CD14-positive monocyte (primary cell): ENCODE data around the gene SPG7. TPM values are rescaled to one million over a fixed set of nuclear protein-coding genes. Genes with fewer than 3 reads are reported as not detected.

Experiments used
- DNase-seq, 3 donors: peaks; one replicate each; pipeline ENCODE4 v3.0.0-alpha.2; 2011 to 2022
- H2AFZ ChIP-seq: 2 replicates; pipeline ENCODE4 v1.6.0; 2012; ENCODE audit warnings: mild to moderate bottlenecking, low read depth, low read length, inconsistent platforms; ENCODE audit not compliant: insufficient read depth, poor library complexity, severe bottlenecking
- H3K27ac ChIP-seq, 2 donors: 1 replicate in 1 of 2; 2 replicates in 1 of 2; pipeline ENCODE4 v1.5.1; 2012 to 2013; ENCODE audit warnings: low read length in 2 of 2, control low read depth in 1 of 2, inconsistent platforms in 1 of 2, low read depth in 1 of 2, mild to moderate bottlenecking in 1 of 2
- H3K27me3 ChIP-seq, 2 donors: one replicate each; pipeline versions ENCODE4 v1.6.0 to v1.6.1; 2011 to 2013; ENCODE audit warnings: low read length in 2 of 2; ENCODE audit not compliant: control insufficient read depth in 2 of 2, insufficient read depth in 2 of 2
- H3K36me3 ChIP-seq, 2 donors: replicated peaks in 1 of 2; 1 replicate in 1 of 2; 2 replicates in 1 of 2; pipeline versions ENCODE4 v1.5.1 to v1.6.1; 2012 to 2013; ENCODE audit warnings: low read length in 2 of 2, control low read depth in 1 of 2, inconsistent platforms in 1 of 2, mild to moderate bottlenecking in 1 of 2; ENCODE audit not compliant: insufficient read depth in 2 of 2, control insufficient read depth in 1 of 2
- H3K4me1 ChIP-seq, 2 donors: 1 replicate in 1 of 2; 2 replicates in 1 of 2; pipeline versions ENCODE4 v1.5.1 to v1.6.1; 2012 to 2013; ENCODE audit warnings: low read length in 2 of 2, control low read depth in 1 of 2, inconsistent platforms in 1 of 2, mild to moderate bottlenecking in 1 of 2, moderate library complexity in 1 of 2; ENCODE audit not compliant: insufficient read depth in 2 of 2, control insufficient read depth in 1 of 2
- H3K4me2 ChIP-seq: replicated peaks from 2 replicates; pipeline ENCODE3; 2012; ENCODE audit warnings: low read length, moderate library complexity, mild to moderate bottlenecking; ENCODE audit not compliant: poor library complexity, severe bottlenecking; ENCODE audit errors: extremely low read depth
- H3K4me3 ChIP-seq, 3 experiments: fragments of 200-600 bp in 1 of 3; sonication (generic) in 1 of 3; replicated peaks in 1 of 3; 1 replicate in 2 of 3; 2 replicates in 1 of 3; pipeline ENCODE4 v1.5.1; 2011 to 2013; ENCODE audit warnings: low read length in 3 of 3, mild to moderate bottlenecking in 3 of 3, control low read depth in 2 of 3, low read depth in 2 of 3, inconsistent platforms in 1 of 3, moderate library complexity in 1 of 3
- H3K79me2 ChIP-seq: 2 replicates; pipeline ENCODE4 v1.6.0; 2012; ENCODE audit warnings: mild to moderate bottlenecking, control low read depth, inconsistent platforms, low read length, moderate library complexity; ENCODE audit not compliant: insufficient read depth
- H3K9ac ChIP-seq: 2 replicates; pipeline ENCODE4 v1.6.0; 2017; ENCODE audit warnings: low read length, mild to moderate bottlenecking; ENCODE audit not compliant: insufficient read depth, poor library complexity, severe bottlenecking
- H3K9me3 ChIP-seq, 2 donors: replicated peaks in 1 of 2; 1 replicate in 1 of 2; 2 replicates in 1 of 2; pipeline versions ENCODE4 v1.5.1 to v1.6.1; 2012 to 2013; ENCODE audit warnings: low read length in 2 of 2, control low read depth in 1 of 2; ENCODE audit not compliant: control insufficient read depth in 1 of 2, insufficient read depth in 1 of 2
- H4K20me1 ChIP-seq: 2 replicates; pipeline ENCODE4 v1.6.0; 2012; ENCODE audit warnings: mild to moderate bottlenecking, low read length, control low read depth, moderate library complexity; ENCODE audit not compliant: insufficient read depth
- H3K27ac Mint-ChIP-seq, 7 donors: one replicate each; pipeline ENCODE4 v1.8.0; 2020; ENCODE audit warnings: mild to moderate bottlenecking in 7 of 7, mixed read lengths in 7 of 7, moderate library complexity in 6 of 7, inconsistent platforms in 2 of 7
- H3K27me3 Mint-ChIP-seq, 3 donors: one replicate each; pipeline ENCODE4 v1.8.0; 2021 to 2022; ENCODE audit warnings: low read depth in 3 of 3, mild to moderate bottlenecking in 3 of 3, mixed read lengths in 3 of 3, moderate library complexity in 3 of 3, inconsistent platforms in 1 of 3
- H3K36me3 Mint-ChIP-seq, 2 donors: one replicate each; pipeline ENCODE4 v1.8.0; 2020; ENCODE audit warnings: mixed read lengths in 2 of 2, inconsistent platforms in 1 of 2, mild to moderate bottlenecking in 1 of 2
- H3K4me1 Mint-ChIP-seq: one replicate; pipeline ENCODE4 v1.8.0; 2020; ENCODE audit warnings: mild to moderate bottlenecking, mixed read lengths
- H3K4me3 Mint-ChIP-seq, 2 donors: one replicate each; pipeline ENCODE4 v1.8.0; 2020; ENCODE audit warnings: mild to moderate bottlenecking in 2 of 2, mixed read lengths in 2 of 2, moderate library complexity in 1 of 2
- H3K9me3 Mint-ChIP-seq, 7 donors: one replicate each; pipeline ENCODE4 v1.8.0; 2020 to 2022; ENCODE audit warnings: mixed read lengths in 7 of 7, mild to moderate bottlenecking in 6 of 7, moderate library complexity in 6 of 7, inconsistent platforms in 2 of 7
- CTCF ChIP-seq: fragments of 200-600 bp; IDR thresholded peaks from one replicate; pipeline ENCODE4 v1.8.0; 2022; ENCODE audit warnings: antibody characterized with exemption, mild to moderate bottlenecking
- WGBS: methylation state at CpG from one replicate; pipeline ENCODE4 v1.1.5; 2013; ENCODE audit warnings: missing lambda C conversion rate; ENCODE audit not compliant: insufficient coverage; 5-methylcytosine and 5-hydroxymethylcytosine counted together
- intact Hi-C, 2 donors: fragments of 100-400 bp; cut with micrococcal nuclease; formaldehyde crosslinking; loops; one replicate each; pipeline versions ENCODE4 v1.15.0 to v1.15.1; 2023
- polyA plus RNA-seq, 3 donors: library from polyadenylated mRNA; depleted of rRNA in 1 of 3; unstranded in 2 of 3; stranded (reverse) in 1 of 3; fragments of 300-500 nt in 2 of 3; fragments of >200 nt in 1 of 3; fragmentation: Illumina TruSeq in 2 of 3; gene quantifications; 1 replicate in 2 of 3; 2 replicates in 1 of 3; pipeline ENCODE4 v1.2.3, GENCODE V29; 2012 to 2021

The SPG7 gene
- polyA plus RNA-seq, 3 donors, result 30.3 to 120 (median 34.4) TPM

GRCh38 chr16:89552913-89553312 lies 44.7 kb downstream of the SPG7 start:
- H3K27me3 Mint-ChIP-seq, result peaks cover 0 to 2% (median 0%) of the 10 kb centered on the region in 3 donors
- no peaks in the 10 kb centered on the region for H3K79me2 ChIP-seq
- WGBS, result 92% methylated on average over 8 of the region's 13 CpGs
- H3K4me1 Mint-ChIP-seq, result peaks cover 9% of the 10 kb centered on the region
- no peaks in the 10 kb centered on the region for H3K9me3 ChIP-seq
- H3K27ac ChIP-seq, result no peak overlapping the region
- H3K36me3 Mint-ChIP-seq, result peaks cover 68 to 87% of the 10 kb centered on the region in 2 donors
- intact Hi-C loops, result no loop called here
- peaks cover 64 to 84% of the 10 kb centered on the region in 2 donors for H3K36me3 ChIP-seq
- no peak for DNase-seq
- H3K4me1 ChIP-seq, result peaks cover 0 to 5% of the 10 kb centered on the region in 2 donors
- no peak overlapping the region for H3K4me3 ChIP-seq
- H3K4me3 Mint-ChIP-seq, result no peak overlapping the region
- H3K9ac ChIP-seq, result no peak overlapping the region
- no peaks in the 10 kb centered on the region for H4K20me1 ChIP-seq
- no peak overlapping the region for H3K27ac Mint-ChIP-seq
- H3K27me3 ChIP-seq, result no peaks in the 10 kb centered on the region
- H3K4me2 ChIP-seq, result no peak overlapping the region
- H2AFZ ChIP-seq, result no peak overlapping the region
- peaks cover 0 to 1% (median 0%) of the 10 kb centered on the region in 7 donors for H3K9me3 Mint-ChIP-seq
- TF ChIP-seq CTCF, result no peak

DNA sequence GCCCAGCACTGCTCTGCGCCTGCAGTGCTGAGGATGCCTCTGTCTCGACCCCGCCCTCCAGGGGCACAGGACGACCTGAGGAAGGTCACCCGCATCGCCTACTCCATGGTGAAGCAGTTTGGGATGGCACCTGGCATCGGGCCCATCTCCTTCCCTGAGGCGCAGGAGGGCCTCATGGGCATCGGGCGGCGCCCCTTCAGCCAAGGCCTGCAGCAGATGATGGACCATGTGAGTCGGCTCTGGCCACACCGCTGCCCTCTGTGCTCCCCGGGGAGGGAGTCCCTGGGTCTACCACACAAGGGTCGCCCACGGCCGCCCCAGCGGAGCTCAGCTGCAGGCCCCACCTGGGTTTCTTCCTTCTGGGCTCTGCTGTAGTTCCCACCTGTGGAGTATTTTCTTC lies 45.5 kb downstream of the SPG7 start:
- Mint-ChIP-seq H3K4me1 (peaks cover 11% of the 10 kb centered on the region), H3K27ac (peak overlapping the region in 1 of 7 donors; percentile 3), H3K9me3 (no peaks in the 10 kb centered on the region), H3K27me3 (peaks cover 0 to 2% (median 0%) of the 10 kb centered on the region in 3 donors), H3K36me3 (peaks cover 59 to 79% of the 10 kb centered on the region in 2 donors), H3K4me3 (no peak overlapping the region)
- Histone ChIP-seq H3K9ac (no peak overlapping the region), H3K79me2 (no peaks in the 10 kb centered on the region), H3K27ac (no peak overlapping the region), H3K27me3 (no peaks in the 10 kb centered on the region), H3K4me1 (peaks cover 3 to 7% of the 10 kb centered on the region in 2 donors), H3K4me3 (no peak overlapping the region), H3K36me3 (peaks cover 56 to 76% of the 10 kb centered on the region in 2 donors), H4K20me1 (no peaks in the 10 kb centered on the region), H2AFZ (no peak overlapping the region), H3K9me3 (no peaks in the 10 kb centered on the region), H3K4me2 (no peak overlapping the region)
- intact Hi-C loops, result no loop called here
- DNase-seq, result no peak
- 95% methylated on average over 13 of the region's 18 CpGs for WGBS
- TF ChIP-seq CTCF, result no peak
